ENCODE results near the gene FRMD4A.
A peak's percentile ranks its signal among the peaks of the same experiment; 100 is the strongest.
"Not testable (repeated sequence)": the region's sequence is repeated elsewhere in the genome, so short reads cannot be mapped to it uniquely, and the experiment has no call there.

The FRMD4A gene

DNA sequence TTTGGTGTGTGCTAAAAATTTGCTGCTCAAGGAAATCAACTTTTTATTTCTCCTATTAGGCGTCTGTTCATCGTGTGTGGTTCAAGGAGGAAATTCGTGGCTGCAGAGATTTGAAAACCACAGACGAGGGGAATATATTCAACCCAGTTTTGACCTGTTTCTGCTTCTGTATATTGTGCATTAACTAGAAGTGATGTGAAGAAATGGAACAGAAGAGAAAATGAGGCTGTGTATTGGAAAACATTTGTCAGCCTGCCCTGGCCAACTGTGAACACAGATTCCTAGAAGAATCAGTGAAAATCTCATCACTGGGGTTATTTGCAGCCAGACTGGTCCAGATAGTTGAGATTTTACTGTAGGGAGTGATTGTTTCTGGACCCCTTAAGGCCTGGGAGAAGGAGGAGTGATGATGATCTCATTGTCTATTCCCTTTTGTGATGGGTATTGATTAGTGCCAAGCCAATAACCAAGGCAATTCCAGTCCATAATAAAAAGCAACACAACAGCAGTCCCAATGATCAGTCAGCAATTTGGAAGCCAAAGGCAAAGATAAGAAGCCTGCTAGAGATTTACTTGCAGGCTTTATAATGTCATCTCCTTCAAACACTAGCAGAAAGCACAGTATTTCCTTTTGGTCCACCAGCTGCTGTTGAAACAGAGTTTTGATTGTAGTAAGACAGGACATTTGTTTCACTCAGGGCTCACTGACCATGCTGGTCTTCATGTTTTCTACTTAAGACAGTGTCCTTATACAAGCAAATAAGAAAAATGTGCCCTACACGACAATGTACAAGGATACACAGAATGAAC lies 404.5 kb downstream of the FRMD4A start:
- no peak for DNase-seq
- intact Hi-C loops (cut with DNase I), result no loop called here

DNA sequence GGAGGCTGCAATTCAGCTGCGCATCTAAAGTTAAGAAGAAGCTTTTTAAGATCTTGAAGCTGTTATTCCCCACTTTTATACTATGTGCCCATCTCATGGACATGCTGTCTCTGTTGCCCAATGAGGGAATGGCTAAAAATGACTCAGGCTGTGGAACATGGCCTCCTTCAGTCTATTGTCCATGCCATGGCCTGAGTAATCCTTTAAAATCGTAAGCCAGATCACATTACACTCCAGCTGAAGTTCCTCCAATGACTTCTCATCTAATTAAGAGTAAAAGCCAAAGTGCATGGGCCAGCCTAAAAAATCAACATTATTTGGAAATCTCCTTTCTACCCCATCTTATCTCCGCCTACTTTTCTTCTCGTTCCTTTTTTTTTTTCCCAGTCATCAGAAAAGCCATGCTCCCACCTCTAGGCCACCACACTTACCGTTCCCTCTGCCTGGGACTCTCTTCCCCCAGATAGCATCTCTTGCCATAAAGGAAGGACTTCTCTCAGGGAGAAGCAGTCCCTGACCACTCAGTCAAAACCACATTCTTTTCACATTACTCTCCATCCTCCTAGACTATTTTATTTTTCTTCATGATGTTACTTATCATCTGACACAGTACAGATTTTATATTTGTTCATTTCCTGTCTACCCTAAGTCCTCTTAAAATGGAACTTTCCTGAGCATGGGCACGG lies 406.5 kb downstream of the FRMD4A start:
- no peak for DNase-seq

DNA sequence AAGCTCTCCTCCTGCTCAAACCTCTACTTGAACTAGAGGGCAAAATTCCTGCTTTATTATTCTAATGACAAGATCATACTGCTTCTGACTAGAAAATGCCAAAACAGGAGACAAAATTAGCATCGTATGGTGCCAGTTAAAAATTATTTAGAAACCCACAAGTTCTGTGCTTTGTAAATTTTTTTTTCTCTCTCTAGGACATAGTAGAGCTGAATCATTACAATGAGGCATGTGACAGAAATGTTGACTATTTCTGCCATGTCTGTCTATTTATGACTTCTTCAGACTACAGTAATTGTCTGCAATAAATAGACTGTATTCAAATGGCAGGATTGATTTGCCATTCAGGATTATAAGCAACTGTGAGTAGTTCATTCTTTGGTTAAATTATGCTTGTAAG lies 408.1 kb downstream of the FRMD4A start:
- DNase-seq, result no peak
- intact Hi-C loops (cut with DNase I), result no loop called here

More for the DNA sequence above, 406.5 kb downstream of the FRMD4A start:
- intact Hi-C loops (cut with DNase I), result no loop called here

DNA sequence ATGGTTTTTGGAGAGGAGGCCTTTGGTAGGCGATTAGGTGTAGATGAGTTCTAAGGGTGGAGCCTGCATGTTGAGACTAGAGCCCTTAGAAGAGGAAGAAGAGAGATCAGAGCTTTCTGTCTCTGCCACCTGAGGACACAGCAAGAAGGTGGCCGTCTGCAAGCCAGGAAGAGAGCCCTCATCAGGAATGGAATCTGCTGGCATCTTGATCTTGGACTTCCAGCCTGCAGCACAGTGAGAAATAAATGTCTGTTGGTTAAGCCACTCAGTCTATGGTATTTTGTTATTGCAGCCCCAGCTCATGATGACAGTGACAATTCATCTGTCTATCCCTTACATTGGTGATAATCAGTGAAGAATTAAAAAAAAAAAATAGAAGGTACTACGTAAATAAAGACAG lies 408.8 kb downstream of the FRMD4A start:
- intact Hi-C loops (cut with DNase I), result no loop called here
- no peak for DNase-seq

DNA sequence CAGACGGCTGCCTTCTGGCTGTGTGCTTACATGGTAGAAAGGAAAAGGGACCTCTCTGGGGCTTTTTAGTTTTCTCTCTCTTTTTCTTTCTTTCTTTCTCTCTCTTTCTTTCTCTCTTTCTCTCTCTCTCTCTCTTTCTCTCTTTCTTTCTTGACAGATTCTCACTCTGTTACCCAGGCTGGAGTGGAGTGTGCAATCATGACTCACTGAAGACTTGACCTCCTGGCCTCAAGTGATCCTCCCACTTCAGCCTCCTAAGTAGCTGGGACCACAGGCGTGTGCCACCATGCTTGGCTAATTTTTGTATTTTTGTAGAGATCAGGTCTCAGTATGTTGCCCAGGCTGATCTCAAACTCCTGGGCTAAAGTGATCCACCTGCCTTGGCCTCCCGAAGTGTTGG lies 409.6 kb downstream of the FRMD4A start:
- DNase-seq; intact Hi-C loops (cut with DNase I): not testable (repeated sequence)

DNA sequence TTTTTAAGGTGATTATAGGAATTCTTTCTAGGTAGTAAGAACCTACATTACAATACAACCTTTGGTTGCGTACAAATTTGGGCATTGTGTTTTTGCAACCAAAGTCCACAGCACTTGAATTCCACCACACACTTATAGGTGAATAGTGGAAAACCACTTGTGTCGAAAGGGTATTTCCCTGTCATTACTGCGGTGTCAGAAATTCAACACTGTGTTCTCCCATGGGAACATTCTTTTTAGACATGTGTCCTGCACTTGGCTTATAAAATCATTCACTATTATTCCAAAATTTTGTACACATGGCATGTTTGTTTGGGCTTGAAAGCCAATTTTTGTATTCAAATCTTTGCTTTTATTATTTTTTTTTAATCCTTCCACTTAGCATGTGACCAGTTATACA lies 410.3 kb downstream of the FRMD4A start:
- intact Hi-C loops (cut with DNase I), result no loop called here
- no peak for DNase-seq

DNA sequence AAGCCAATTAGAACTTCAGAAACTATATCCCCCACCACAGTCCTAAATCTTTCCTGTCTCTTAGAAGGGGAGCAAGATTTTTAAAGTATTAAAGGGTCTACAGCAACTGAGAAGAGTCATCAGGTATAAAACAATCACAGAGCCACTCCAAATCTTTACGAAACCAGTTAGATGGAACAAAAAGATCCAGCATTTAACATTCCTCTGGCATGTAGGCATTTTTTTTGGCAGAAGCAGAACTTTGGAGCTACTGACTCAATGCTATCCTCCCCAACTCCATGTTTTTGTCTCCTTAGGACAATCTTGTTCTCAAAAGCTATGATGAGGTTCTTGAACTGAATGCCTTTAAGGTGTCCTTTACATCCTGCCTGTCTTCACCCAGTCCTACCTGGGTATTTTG lies 410.7 kb downstream of the FRMD4A start:
- DNase-seq, result no peak

DNA sequence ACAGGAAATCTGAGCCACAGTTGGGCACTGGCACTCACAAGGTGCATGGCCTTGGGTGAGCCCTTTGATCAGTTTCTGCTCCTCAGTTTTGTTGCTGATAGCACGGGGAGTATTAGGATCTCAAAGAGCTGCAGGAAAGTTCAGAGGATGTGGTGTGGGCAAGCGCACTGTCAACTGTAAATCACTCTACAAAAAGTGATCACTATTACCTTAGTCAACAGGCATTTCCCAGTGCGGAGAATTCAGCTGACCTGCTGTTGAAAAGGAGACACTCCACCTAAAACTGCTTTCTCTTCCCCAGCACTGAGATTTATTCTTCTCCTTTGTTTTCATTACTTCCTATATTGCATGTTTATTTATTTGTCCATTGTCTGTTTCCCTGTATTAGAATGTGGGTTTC lies 412.9 kb downstream of the FRMD4A start:
- intact Hi-C loops (cut with DNase I), result no loop called here
- no peak for DNase-seq

More for the DNA sequence above, 410.7 kb downstream of the FRMD4A start:
- intact Hi-C loops (cut with DNase I), result no loop called here

DNA sequence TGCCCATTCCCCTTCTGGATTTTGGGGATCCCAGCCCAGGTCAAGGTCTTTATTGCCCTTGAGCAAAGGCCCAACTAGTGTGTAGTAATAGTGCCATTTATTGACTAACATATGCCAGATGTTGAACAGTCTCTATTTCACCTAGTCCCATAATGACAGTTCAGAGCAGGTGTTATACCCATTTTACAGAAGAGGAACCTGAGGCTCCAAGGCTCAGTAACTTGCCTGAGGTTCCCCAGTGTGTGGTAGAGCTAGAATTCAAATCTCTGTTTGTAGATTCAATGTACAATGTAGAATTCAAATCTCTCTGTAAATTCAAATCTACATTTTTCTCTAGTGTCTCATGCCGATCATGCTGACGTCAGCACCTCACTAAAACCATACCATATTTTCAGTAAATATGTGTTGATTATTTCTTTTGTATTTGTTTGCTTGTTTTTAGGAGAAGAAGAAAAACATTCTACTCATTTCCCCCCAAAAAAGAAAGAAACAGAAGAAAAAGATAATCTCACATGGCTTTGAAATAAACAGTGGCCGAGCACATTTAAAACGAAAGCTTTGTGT lies 414.3 kb downstream of the FRMD4A start:
- no peak for DNase-seq
- intact Hi-C loops (cut with DNase I), result no loop called here

DNA sequence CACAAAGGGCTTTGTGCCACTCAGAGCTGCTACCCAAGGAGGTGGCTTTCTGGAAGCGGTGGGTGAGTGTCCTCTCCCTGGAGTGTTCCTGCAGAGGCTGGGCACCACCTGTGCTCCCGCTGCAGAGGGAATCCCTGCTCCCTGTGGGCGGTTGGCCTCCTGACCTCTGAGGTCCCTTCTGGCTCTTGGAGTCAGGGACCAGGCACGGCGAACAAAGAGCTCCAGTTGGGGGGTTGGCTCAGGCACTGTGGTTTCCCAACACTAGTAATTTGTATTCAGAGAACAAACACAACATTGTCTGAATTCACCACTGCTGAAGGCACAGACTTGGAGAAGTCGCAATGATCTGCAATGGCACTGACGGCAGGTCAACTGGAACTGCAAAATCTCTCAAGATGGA lies 415.0 kb downstream of the FRMD4A start:
- intact Hi-C loops (cut with DNase I), result no loop called here
- peak; percentile 68 to 94 (median 85) for DNase-seq

DNA sequence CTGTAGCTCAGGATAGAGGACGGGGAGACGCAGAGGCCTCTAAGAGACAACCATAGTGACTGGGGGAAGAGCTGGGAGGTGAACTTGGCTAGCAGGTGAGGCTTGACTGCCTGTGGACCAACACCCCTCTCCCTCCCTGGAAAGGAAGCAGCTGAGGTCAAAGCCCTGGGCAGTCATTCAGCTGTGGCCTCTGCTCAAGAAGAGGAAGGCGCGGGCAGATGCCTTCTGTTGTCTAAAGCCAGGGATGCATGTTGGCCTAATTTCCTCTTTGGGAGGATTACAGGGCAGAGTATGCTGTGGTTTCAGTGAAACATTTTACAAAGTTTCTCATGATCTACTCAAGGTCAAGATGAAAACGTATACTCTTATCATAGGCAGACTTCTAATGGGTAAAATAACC lies 416.8 kb downstream of the FRMD4A start:
- intact Hi-C loops (cut with DNase I), result no loop called here

DNA sequence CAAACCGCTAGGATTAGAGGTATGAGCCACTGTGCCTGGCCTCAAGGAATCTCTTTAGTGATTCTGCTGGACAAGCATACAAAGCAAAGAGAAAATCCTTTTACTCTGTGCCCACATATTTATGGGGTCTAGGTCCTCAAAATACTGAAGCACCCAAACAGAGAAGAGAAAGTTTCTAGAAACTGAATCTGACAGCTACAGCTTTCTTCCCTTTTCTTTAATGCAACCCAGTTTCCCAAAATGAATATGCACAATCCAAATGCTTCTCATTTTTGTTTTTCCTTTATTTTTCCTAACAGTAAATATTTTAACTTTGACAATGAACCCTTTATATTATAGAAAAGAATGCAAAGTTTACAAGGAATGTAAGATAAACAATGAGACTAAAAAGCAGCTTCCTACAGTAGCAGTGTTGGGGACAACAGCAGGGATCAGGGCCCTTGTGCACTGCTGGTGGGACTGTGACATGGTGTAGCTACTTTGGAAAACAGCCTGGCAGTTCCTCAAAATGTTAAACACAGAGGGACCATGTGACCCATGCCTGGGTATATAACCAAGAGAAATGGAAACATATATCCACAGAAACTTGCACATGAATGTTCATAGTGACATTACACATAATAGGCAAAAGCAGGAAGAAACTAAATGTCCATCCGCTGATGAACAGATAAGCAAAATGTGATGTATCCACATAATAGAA lies 418.8 kb downstream of the FRMD4A start:
- DNase-seq, result no peak
- intact Hi-C loops (cut with DNase I), result no loop called here

More for the DNA sequence above, 416.8 kb downstream of the FRMD4A start:
- DNase-seq, result peak in 32 of 42 donors; percentile 14 to 69 (median 40)

DNA sequence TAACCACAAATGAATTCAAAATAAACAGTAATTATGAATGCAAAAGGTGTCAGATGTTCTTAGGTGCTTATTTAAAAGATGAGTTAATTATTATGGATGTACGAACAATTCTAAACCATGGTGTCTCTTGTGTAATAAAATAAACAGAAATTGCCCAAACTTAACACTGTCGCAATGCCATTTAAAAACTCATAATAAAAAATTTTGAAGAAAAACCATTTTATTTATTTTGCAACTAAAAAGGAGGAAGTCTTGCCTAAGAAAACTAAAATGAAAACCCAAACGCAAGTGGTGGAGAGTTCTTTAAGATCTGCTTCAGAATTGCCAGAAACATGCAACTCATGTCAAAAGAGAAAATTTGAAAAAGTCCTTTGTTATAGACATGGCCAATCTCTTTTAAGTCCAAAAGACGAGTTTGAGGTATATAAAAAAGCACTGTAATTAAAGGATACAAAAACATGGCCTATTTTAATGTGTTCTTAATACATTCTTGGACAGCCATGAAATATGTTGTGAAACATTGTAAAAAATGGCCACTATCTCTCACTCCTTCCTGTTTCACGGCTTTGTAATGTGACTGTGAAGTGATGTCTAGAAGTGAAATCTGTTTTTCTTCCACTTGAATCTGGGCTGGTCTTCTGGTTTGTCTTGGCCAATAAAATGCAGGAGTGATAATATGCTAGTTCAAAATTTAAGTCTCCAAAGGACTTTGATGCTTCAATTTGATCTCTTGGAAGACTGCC lies 421.0 kb downstream of the FRMD4A start:
- intact Hi-C loops (cut with DNase I), result no loop called here
- no peak for DNase-seq

DNA sequence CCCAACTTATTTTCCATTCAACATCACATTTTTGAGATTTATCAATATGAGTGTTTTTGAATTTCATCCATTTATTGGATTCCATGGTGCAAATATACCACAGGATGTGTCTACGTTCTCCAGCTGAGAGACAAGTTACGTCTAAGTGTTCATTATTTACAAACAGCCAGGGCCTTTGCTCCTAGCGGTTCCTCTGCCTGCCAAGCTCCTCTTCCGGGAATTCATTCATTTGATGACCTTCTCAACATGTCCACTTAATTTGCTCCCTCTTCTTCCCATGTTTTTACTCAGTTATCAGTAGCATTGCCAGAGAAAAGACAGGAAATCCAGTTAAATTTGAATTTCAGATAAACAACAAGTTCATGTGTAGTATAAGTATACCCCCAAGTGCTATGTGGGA lies 422.2 kb downstream of the FRMD4A start:
- intact Hi-C loops (cut with DNase I), result no loop called here

DNA sequence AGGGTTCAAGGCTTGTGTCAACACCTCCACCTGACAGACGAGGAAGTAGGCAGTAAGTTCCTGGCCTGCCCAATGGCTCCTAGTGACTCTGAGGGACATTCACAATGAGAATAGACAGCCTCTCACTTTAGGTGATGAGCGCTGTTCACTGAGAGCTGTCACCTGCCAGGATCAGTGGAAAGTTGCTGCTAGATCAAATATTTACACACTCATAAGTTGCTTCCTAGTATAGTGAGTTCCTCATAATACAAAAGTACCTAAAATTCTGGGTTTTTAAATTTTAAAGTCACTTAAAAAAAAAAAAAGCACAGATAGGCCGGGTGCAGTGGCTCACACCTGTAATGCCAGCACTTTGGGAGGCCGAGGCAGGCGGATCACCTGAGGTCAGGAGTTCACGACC lies 423.2 kb downstream of the FRMD4A start:
- no peak for DNase-seq
- intact Hi-C loops (cut with DNase I), result no loop called here

More for the DNA sequence above, 422.2 kb downstream of the FRMD4A start:
- no peak for DNase-seq

DNA sequence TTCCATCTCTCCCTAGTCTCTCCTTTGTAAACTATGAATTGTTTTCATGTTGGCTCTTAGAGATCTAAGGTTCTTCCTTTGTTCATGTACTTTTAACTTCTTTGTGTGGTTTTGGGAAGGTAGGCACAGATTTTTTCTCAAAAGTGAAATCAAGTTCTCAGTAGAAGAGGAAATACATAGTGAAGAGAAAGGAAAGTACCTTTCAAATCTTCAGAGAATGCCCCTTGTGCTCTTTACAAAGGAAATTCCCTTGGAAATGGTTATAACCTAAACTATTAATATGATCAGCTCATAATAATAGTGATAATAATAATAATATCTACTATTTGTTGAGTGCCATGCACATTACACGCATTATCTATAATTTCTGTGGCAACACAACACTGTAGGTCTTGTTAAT lies 425.4 kb downstream of the FRMD4A start:
- intact Hi-C loops (cut with DNase I), result no loop called here
- DNase-seq, result no peak

DNA sequence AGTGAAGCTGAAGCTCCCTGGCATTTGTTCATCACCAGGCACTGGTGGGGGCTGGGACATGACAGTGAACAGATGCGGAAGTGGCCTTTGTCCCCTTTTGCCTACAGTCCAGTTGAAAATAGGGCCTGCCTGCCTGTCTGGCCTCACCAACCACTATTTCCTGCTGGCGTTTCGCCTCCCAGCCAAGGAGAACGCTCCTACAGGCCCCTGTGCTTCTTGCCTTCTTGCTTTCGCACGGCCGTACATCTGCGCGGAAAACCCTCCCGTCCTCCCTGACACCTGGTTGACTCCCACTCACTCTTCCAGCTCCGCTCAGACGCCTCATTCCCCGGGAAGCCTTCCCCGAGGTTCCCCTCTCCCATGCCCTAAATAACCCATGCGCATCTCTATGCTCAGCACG lies 426.7 kb downstream of the FRMD4A start:
- intact Hi-C loops (cut with DNase I), result no loop called here
- peak in 40 of 42 donors; percentile 31 to 81 (median 56) for DNase-seq

DNA sequence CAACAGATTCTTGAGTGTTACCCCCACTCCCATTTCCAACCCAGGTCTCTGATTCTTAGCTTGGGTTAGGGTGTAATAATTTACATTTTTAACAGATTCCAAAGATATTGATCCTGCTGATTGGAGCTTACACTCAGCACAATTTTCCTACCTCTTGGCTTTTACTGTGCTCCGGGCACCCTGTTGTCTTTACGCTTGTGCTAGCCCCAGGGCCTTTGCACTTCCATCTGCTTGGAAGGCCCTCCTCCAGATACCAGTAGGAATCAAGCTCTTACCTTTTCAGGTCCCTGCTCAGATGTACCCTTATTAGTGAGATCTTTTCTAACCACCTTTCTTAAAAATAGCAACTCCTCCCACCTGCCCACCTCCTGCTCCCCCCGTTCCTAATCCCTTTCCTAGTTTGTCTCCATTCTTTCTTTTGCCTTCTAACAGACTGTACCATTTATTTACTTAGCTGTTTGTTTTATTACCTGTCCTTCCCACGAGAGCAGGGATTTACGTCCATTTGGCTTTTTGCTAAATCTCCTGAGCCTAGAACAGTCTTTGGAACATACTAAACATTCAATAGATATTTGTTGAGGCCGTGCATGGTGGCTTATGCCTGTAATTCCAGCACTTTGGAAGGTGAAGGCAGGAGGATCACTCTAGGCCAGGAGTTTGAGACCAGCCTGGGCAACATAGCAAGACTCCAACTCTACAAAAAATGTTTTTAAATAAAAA lies 427.7 kb downstream of the FRMD4A start:
- intact Hi-C loops (cut with DNase I), result no loop called here

More for the DNA sequence above, 427.7 kb downstream of the FRMD4A start:
- DNase-seq, result no peak
